ENCODE data around the gene GPHA2. TPM values are rescaled to one million over a fixed set of nuclear protein-coding genes. Genes with fewer than 3 reads are reported as not detected.

GPHA2 gene
- total and polyA plus RNA-seq, 2 donors (not counting 1 experiment from before 2014, with no cell fraction given) = not detected

DNA sequence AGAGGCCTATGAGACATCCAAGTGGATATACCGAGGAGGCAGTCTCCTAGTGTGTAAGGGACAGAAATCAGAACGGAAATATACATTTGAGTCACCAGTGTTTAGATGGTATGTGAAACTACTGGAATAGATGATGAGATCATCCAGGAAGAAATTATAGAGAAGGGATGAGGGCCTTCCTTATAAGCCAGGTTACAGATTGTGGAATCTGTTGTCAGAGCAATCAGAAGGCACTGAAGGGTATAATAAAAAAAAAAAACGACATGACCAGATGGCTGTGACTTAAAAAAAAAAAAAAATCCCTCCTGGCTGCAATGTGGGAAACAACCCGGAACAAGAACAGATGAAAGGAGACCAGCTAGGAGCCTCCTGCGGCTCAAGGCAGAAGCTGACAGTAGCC lies 33.5 kb upstream of the GPHA2 start:
- DNase-seq (ENCODE audit: low read depth in 2 of 2) = peak; percentile 13 to 14
- H3K9me3 ChIP-seq (ENCODE audit: control insufficient read depth, insufficient read depth, low read depth, low read length) = no peaks in the 10 kb centered on the region
- H3K36me3 ChIP-seq (ENCODE audit: control insufficient read depth, insufficient read depth, low read length) = no peaks in the 10 kb centered on the region
- no peak overlapping the region for H3K9ac ChIP-seq (ENCODE audit: insufficient read depth, low read length)
- no peaks in the 10 kb centered on the region for H3K27me3 ChIP-seq (ENCODE audit: control insufficient read depth, insufficient read depth, low read length)
- no peak overlapping the region for H2AFZ ChIP-seq (ENCODE audit: low read length)
- no peak overlapping the region for H3K4me3 ChIP-seq (replicated peaks in 1 of 4; ENCODE audit: control extremely low read depth in 1 of 4, insufficient read depth in 1 of 4, low read depth in 3 of 4, low read length in 4 of 4)
- no peak overlapping the region for H3K4me2 ChIP-seq (ENCODE audit: extremely low read depth, insufficient read depth, low read length)
- no peaks in the 10 kb centered on the region for H4K20me1 ChIP-seq (ENCODE audit: control insufficient read depth, extremely low read depth, insufficient read depth, low read length)
- no peak overlapping the region for H3K27ac ChIP-seq (ENCODE audit: insufficient read depth, low read length)
- TF ChIP-seq CTCF (conservative IDR thresholded peaks at IDR 0.05 in 1 of 2, IDR thresholded peaks at IDR 0.05 in 1 of 2; ENCODE audit: low read depth in 1 of 2, low read length in 2 of 2) (no peak), EZH2 (IDR thresholded peaks at IDR 0.05; ENCODE audit: low read length, missing control alignments) (no peak)
- H3K4me1 ChIP-seq (ENCODE audit: control insufficient read depth, extremely low read depth, insufficient read depth, low read length) = no peaks in the 10 kb centered on the region
- H3K79me2 ChIP-seq (ENCODE audit: control insufficient read depth, insufficient read depth, low read length) = no peaks in the 10 kb centered on the region

- H3K4me2 ChIP-seq (ENCODE audit: extremely low read depth, insufficient read depth, low read length) = no peak overlapping the region
- H4K20me1 ChIP-seq (ENCODE audit: control insufficient read depth, extremely low read depth, insufficient read depth, low read length) = no peaks in the 10 kb centered on the region
- H3K4me3 ChIP-seq (replicated peaks in 1 of 4; ENCODE audit: control extremely low read depth in 1 of 4, insufficient read depth in 1 of 4, low read depth in 3 of 4, low read length in 4 of 4) = no peak overlapping the region
- H3K36me3 ChIP-seq (ENCODE audit: control insufficient read depth, insufficient read depth, low read length) = no peaks in the 10 kb centered on the region
- no peak for DNase-seq (ENCODE audit: low read depth in 2 of 2)
- no peaks in the 10 kb centered on the region for H3K9me3 ChIP-seq (ENCODE audit: control insufficient read depth, insufficient read depth, low read depth, low read length)
- H3K4me1 ChIP-seq (ENCODE audit: control insufficient read depth, extremely low read depth, insufficient read depth, low read length) = no peaks in the 10 kb centered on the region
- H3K79me2 ChIP-seq (ENCODE audit: control insufficient read depth, insufficient read depth, low read length) = no peaks in the 10 kb centered on the region
- H3K27me3 ChIP-seq (ENCODE audit: control insufficient read depth, insufficient read depth, low read length) = no peaks in the 10 kb centered on the region
- H3K27ac ChIP-seq (ENCODE audit: insufficient read depth, low read length) = no peak overlapping the region
- TF ChIP-seq CTCF (conservative IDR thresholded peaks at IDR 0.05 in 1 of 2, IDR thresholded peaks at IDR 0.05 in 1 of 2; ENCODE audit: low read depth in 1 of 2, low read length in 2 of 2) = no peak
- no peak for TF ChIP-seq EZH2 (IDR thresholded peaks at IDR 0.05; ENCODE audit: low read length, missing control alignments)
- H2AFZ ChIP-seq (ENCODE audit: low read length) = no peak overlapping the region
- H3K9ac ChIP-seq (ENCODE audit: insufficient read depth, low read length) = no peak overlapping the region
Observed at GRCh38 chr11:64967375-64967774, 31.7 kb upstream of the GPHA2 start.

GRCh38 chr11:64963072-64963631 lies 27.5 kb upstream of the GPHA2 start:
- Histone ChIP-seq H3K27ac (ENCODE audit: insufficient read depth, low read length) (no peak overlapping the region), H3K9ac (ENCODE audit: insufficient read depth, low read length) (no peak overlapping the region), H3K9me3 (ENCODE audit: control insufficient read depth, insufficient read depth, low read depth, low read length) (no peaks in the 10 kb centered on the region), H3K4me1 (ENCODE audit: control insufficient read depth, extremely low read depth, insufficient read depth, low read length) (no peaks in the 10 kb centered on the region), H2AFZ (ENCODE audit: low read length) (no peak overlapping the region), H3K27me3 (ENCODE audit: control insufficient read depth, insufficient read depth, low read length) (no peaks in the 10 kb centered on the region), H3K4me3 (replicated peaks in 1 of 4; ENCODE audit: control extremely low read depth in 1 of 4, insufficient read depth in 1 of 4, low read depth in 3 of 4, low read length in 4 of 4) (no peak overlapping the region), H3K4me2 (ENCODE audit: extremely low read depth, insufficient read depth, low read length) (no peak overlapping the region), H4K20me1 (ENCODE audit: control insufficient read depth, extremely low read depth, insufficient read depth, low read length) (no peaks in the 10 kb centered on the region), H3K79me2 (ENCODE audit: control insufficient read depth, insufficient read depth, low read length) (no peaks in the 10 kb centered on the region), H3K36me3 (ENCODE audit: control insufficient read depth, insufficient read depth, low read length) (no peaks in the 10 kb centered on the region)
- DNase-seq (ENCODE audit: low read depth in 2 of 2) = no peak
- TF ChIP-seq CTCF (conservative IDR thresholded peaks at IDR 0.05 in 1 of 2, IDR thresholded peaks at IDR 0.05 in 1 of 2; ENCODE audit: low read depth in 1 of 2, low read length in 2 of 2) = no peak
- TF ChIP-seq EZH2 (IDR thresholded peaks at IDR 0.05; ENCODE audit: low read length, missing control alignments) = no peak
